Endothelial cell of umbilical vein (primary cell): Measurements from ENCODE around the gene TP73. TPM values are rescaled to one million over a fixed set of nuclear protein-coding genes. Genes with fewer than 3 reads are reported as not detected.

Source experiments
- BruUV-seq: library from RNA; stranded (reverse); fragments of 400-500 nt; replicated peaks from 2 replicates; lab custom pipeline; 2021; lab: Mats Ljungman, UMichigan
- CTCF ChIA-PET: fragments of 300-600, 350-600 bp; sonication (Branson Sonifier 250); formaldehyde crosslinking; loops from one replicate; lab custom pipeline; 2021; ENCODE audit warnings: antibody characterized with exemption, inconsistent platforms; lab: Charles Lee
- POLR2A ChIA-PET: fragments of 300-600, 350-600 bp; sonication (Branson Sonifier 250); formaldehyde crosslinking; loops from one replicate; lab custom pipeline; 2021; ENCODE audit warnings: antibody characterized with exemption, inconsistent platforms; lab: Charles Lee
- DNase-seq: peaks from one replicate; pipeline ENCODE4 v3.0.0-alpha.2; 2011; ENCODE audit warnings: low read depth, low spot score
- FAIRE-seq: peaks from 2 replicates; lab custom pipeline; 2011; peaks lifted over from hg19 to GRCh38; lab: Jason Lieb, UNC
- H2AFZ ChIP-seq: 2 replicates; pipeline ENCODE4 v1.6.0; 2012; ENCODE audit warnings: low read depth, low read length, control low read depth, inconsistent platforms
- H3K27ac ChIP-seq: 2 replicates; pipeline ENCODE4 v1.5.1; 2011; ENCODE audit warnings: low read depth, mild to moderate bottlenecking, control low read depth, low read length, moderate library complexity; ENCODE audit not compliant: insufficient read depth
- H3K27me3 ChIP-seq, 2 experiments: 2 replicates each; pipeline versions ENCODE4 v1.6.0 to v1.6.1; 2011; ENCODE audit warnings: low read length in 2 of 2, mixed read lengths in 1 of 2; ENCODE audit not compliant: control insufficient read depth in 2 of 2, insufficient read depth in 2 of 2
- H3K36me3 ChIP-seq, 2 experiments: 2 replicates in 1 of 2; 3 replicates in 1 of 2; pipeline ENCODE4 v1.5.1; 2011; ENCODE audit warnings: low read length in 2 of 2, mild to moderate bottlenecking in 1 of 2, moderate library complexity in 1 of 2; ENCODE audit not compliant: control insufficient read depth in 2 of 2, insufficient read depth in 2 of 2; ENCODE audit errors: extremely low read depth in 1 of 2
- H3K4me1 ChIP-seq: 3 replicates; pipeline ENCODE4 v1.5.1; 2011; ENCODE audit warnings: mild to moderate bottlenecking, low read length; ENCODE audit not compliant: control insufficient read depth, insufficient read depth; ENCODE audit errors: extremely low read depth
- H3K4me2 ChIP-seq: 2 replicates; pipeline ENCODE4 v1.6.1; 2011; ENCODE audit warnings: low read length, control low read depth, mixed read lengths; ENCODE audit not compliant: insufficient read depth
- H3K4me3 ChIP-seq, 3 experiments: fragments of 200-600 bp in 1 of 3; sonication (generic), shearing (Covaris generic) in 1 of 3; replicated peaks in 1 of 3; 2 replicates each; pipeline ENCODE4 v1.5.1; 2011 to 2016; ENCODE audit warnings: control low read depth in 3 of 3, low read length in 3 of 3, mild to moderate bottlenecking in 2 of 3, inconsistent platforms in 1 of 3, low read depth in 1 of 3, moderate library complexity in 1 of 3; ENCODE audit not compliant: insufficient read depth in 1 of 3
- H3K79me2 ChIP-seq: 2 replicates; pipeline ENCODE4 v1.6.0; 2012; ENCODE audit warnings: low read length, inconsistent platforms; ENCODE audit not compliant: control insufficient read depth, insufficient read depth
- H3K9ac ChIP-seq: replicated peaks from 2 replicates; pipeline ENCODE3; 2011; ENCODE audit warnings: low read length, control low read depth; ENCODE audit not compliant: insufficient read depth; ENCODE audit errors: extremely low read depth
- H3K9me1 ChIP-seq: replicated peaks from 3 replicates; pipeline ENCODE4 v1.6.0; 2011; ENCODE audit warnings: mild to moderate bottlenecking, low read length; ENCODE audit not compliant: control insufficient read depth, insufficient read depth; ENCODE audit errors: extremely low read depth
- H3K9me3 ChIP-seq: replicated peaks from 2 replicates; pipeline ENCODE4 v1.5.1; 2012; ENCODE audit warnings: low read length, inconsistent platforms; ENCODE audit not compliant: control insufficient read depth, insufficient read depth
- H4K20me1 ChIP-seq: replicated peaks from 2 replicates; pipeline ENCODE3; 2011; ENCODE audit warnings: mild to moderate bottlenecking, low read length; ENCODE audit not compliant: control insufficient read depth, insufficient read depth; ENCODE audit errors: extremely low read depth
- CTCF ChIP-seq, 2 donors: IDR thresholded peaks; 1 replicate in 1 of 2; 2 replicates in 1 of 2; pipeline ENCODE4 v1.5.1; 2011; ENCODE audit warnings: low read length in 2 of 2, mild to moderate bottlenecking in 2 of 2, moderate library complexity in 2 of 2, control low read depth in 1 of 2, inconsistent platforms in 1 of 2, low read depth in 1 of 2; ENCODE audit not compliant: insufficient read depth in 1 of 2; ENCODE audit errors: extremely low read depth in 1 of 2
- FOS ChIP-seq: IDR thresholded peaks from 2 replicates; pipeline ENCODE4 v1.6.1; 2011; ENCODE audit warnings: mild to moderate bottlenecking, low read length, moderate library complexity, borderline replicate concordance; ENCODE audit not compliant: insufficient read depth
- GATA2 ChIP-seq: IDR thresholded peaks from 2 replicates; pipeline ENCODE4 v1.7.0; 2011; ENCODE audit warnings: low read depth, mild to moderate bottlenecking, moderate library complexity, mixed read lengths, low read length; ENCODE audit not compliant: insufficient read length, insufficient read depth
- MYC ChIP-seq: IDR thresholded peaks from one replicate; pipeline ENCODE4 v1.6.1; 2011; ENCODE audit warnings: mild to moderate bottlenecking, low read depth, low read length
- POLR2AphosphoS5 ChIP-seq: IDR thresholded peaks from 2 replicates; pipeline ENCODE4 v1.6.1; 2012; ENCODE audit warnings: low read depth, mild to moderate bottlenecking, control low read depth, low read length, moderate library complexity; ENCODE audit not compliant: insufficient read depth
- dilution Hi-C: fragments of 300-500 bp; cut with MboI; formaldehyde crosslinking; loops from one replicate; pipeline ENCODE4 v1.15.0; 2019; ENCODE audit warnings: low sequenced_read_pairs; ENCODE audit not compliant: extremely low pct_ligation_motif_present
- intact Hi-C: fragments of 100-400 bp; cut with micrococcal nuclease; formaldehyde crosslinking; loops from one replicate; pipeline ENCODE4 v1.10.0; 2022
- polyA plus RNA-seq, 4 experiments: library from polyadenylated mRNA; depleted of rRNA in 3 of 4; stranded (reverse) in 3 of 4; unstranded in 1 of 4; fragments of >200 nt; gene quantifications; 2 replicates each; pipeline versions ENCODE4 v1.2.1 to v1.2.3, GENCODE V29; 2011 to 2012; ENCODE audit warnings: missing spikeins in 1 of 4
- total RNA-seq: library from RNA; stranded (reverse); gene quantifications from 2 replicates; pipeline ENCODE4 v1.2.3, GENCODE V29; 2021

The TP73 gene
- total and polyA plus RNA-seq, 2 donors (not counting 3 experiments of a cell fraction or from before 2014, with no cell fraction given), result 0.03 to 0.15 TPM

- no TSS peak for BruUV-seq
- no peak overlapping the region for H3K9ac ChIP-seq
- H3K4me2 ChIP-seq, result no peak overlapping the region
- H3K9me3 ChIP-seq, result no peaks in the 10 kb centered on the region
- no peaks in the 10 kb centered on the region for H3K27me3 ChIP-seq
- H3K9me1 ChIP-seq, result no peaks in the 10 kb centered on the region
- CTCF ChIA-PET, result interaction anchor here (2.1 kb wide), 1 partner anchor 44 kb away, joined by 6 read pairs; no protein-coding TSS in a partner anchor
- H4K20me1 ChIP-seq, result no peaks in the 10 kb centered on the region
- FAIRE-seq (no peak), DNase-seq (no peak)
- H3K27ac ChIP-seq, result no peak overlapping the region
- TF ChIP-seq FOS, result no peak
- H3K4me1 ChIP-seq, result peaks cover 6% of the 10 kb centered on the region
- H2AFZ ChIP-seq, result no peak overlapping the region
- no peaks in the 10 kb centered on the region for H3K79me2 ChIP-seq
- dilution Hi-C loops, result no loop called here
- POLR2A ChIA-PET, result no interaction called here
- no peaks in the 10 kb centered on the region for H3K36me3 ChIP-seq
- no peak overlapping the region for H3K4me3 ChIP-seq
- intact Hi-C loops, result no loop called here
Measured at GRCh38 chr1:3768811-3769390, 116.6 kb downstream of the TP73 start.

- DNase-seq, result no peak
- no peaks in the 10 kb centered on the region for H3K27me3 ChIP-seq
- no peak overlapping the region for H2AFZ ChIP-seq
- H3K9ac ChIP-seq, result no peak overlapping the region
- TF ChIP-seq CTCF (IDR thresholded peaks at IDR 0.05; ENCODE audit: extremely low read depth in 1 of 2, insufficient read depth in 1 of 2, low read depth in 1 of 2, low read length in 2 of 2) (no peak), POLR2AphosphoS5 (no peak), MYC (no peak), FOS (no peak), GATA2 (no peak)
- H3K4me1 ChIP-seq, result peaks cover 6% of the 10 kb centered on the region
- no peaks in the 10 kb centered on the region for H3K79me2 ChIP-seq
- ChIA-PET POLR2A (no interaction called here), CTCF (interaction anchor here (0.8 to 2.1 kb wide), 2 partner anchors 43 to 46 kb away, joined by 3 to 6 read pairs; no protein-coding TSS in a partner anchor)
- BruUV-seq, result no TSS peak
- intact Hi-C loops, result loop anchor here (5.0 kb wide), 1 partner anchor 132 kb away; the partner anchor contains the start of gene C1orf174
- H3K27ac ChIP-seq, result no peak overlapping the region
- no peaks in the 10 kb centered on the region for H3K9me1 ChIP-seq
- H4K20me1 ChIP-seq, result no peaks in the 10 kb centered on the region
- H3K36me3 ChIP-seq, result no peaks in the 10 kb centered on the region
- no peak overlapping the region for H3K4me3 ChIP-seq
- dilution Hi-C loops, result no loop called here
- H3K4me2 ChIP-seq, result no peak overlapping the region
- no peaks in the 10 kb centered on the region for H3K9me3 ChIP-seq
- FAIRE-seq, result no peak
Measured at GRCh38 chr1:3770047-3770765, 117.9 kb downstream of the TP73 start.
